Measurements from ENCODE around the gene SWAP70. TPM values are rescaled to one million over a fixed set of nuclear protein-coding genes. Genes with fewer than 3 reads are reported as not detected.

SWAP70 gene
- total RNA-seq, 1 experiment from 2014 or later, result 21.1 TPM

- CTCF ChIA-PET, result no interaction called here
- TF ChIP-seq CTCF (conservative IDR thresholded peaks at IDR 0.05; ENCODE audit: low read depth, low read length), result no peak
- no peak for TF ChIP-seq EZH2 (IDR thresholded peaks at IDR 0.05; ENCODE audit: borderline replicate concordance, low read depth, low read length, poor library complexity, severe bottlenecking)
- peaks cover 6% of the 10 kb centered on the region for H3K36me3 ChIP-seq (ENCODE audit: insufficient read depth, low read length, poor library complexity, severe bottlenecking)
- H3K27me3 ChIP-seq (replicated peaks; ENCODE audit: insufficient read depth, low read depth, low read length, poor library complexity), result no peaks in the 10 kb centered on the region
- no peak overlapping the region for H3K27ac ChIP-seq (ENCODE audit: low read depth, low read length, poor library complexity, severe bottlenecking)
- H3K9me3 ChIP-seq (ENCODE audit: low read depth, low read length, poor library complexity, severe bottlenecking), result no peaks in the 10 kb centered on the region
- H3K4me1 ChIP-seq (ENCODE audit: insufficient read depth, low read length, poor library complexity, severe bottlenecking), result no peaks in the 10 kb centered on the region
- POLR2A ChIA-PET (ENCODE audit: low non-redundant PET), result no interaction called here
- intact Hi-C loops (cut with micrococcal nuclease; ENCODE audit: unreplicated experiment), result no loop called here
- no peak for DNase-seq (ENCODE audit: low spot score)
- no peak overlapping the region for H3K4me3 ChIP-seq (ENCODE audit: low read depth, low read length, poor library complexity, severe bottlenecking)
- BruUV-seq (replicated peaks), result no TSS peak
These were observed 120.9 kb downstream of the SWAP70 start for GRCh38 chr11:9784602-9785315.

DNA sequence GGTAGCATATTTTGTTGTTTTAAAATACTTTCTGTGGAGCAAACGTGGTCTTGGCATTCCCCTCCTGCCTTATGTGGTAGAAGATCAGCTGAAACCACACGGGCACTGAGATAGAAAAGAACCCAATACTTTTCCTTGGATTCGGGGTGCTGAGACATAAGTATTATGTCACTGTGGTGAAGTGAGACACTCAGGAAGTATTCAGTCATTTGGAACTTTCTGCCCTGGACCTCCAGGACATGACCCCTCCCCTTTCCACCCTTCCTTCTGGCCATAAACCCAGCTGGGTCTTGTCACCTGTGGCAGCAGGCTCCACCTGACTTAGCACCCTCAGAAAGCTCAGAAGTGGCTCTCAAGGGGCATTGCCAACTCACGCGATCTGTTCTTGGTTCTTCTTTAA is 123.4 kb downstream of the SWAP70 start:
- H3K4me3 ChIP-seq (ENCODE audit: low read depth, low read length, poor library complexity, severe bottlenecking), result no peak overlapping the region
- CTCF ChIA-PET, result no interaction called here
- BruUV-seq (replicated peaks), result no TSS peak
- no peaks in the 10 kb centered on the region for H3K36me3 ChIP-seq (ENCODE audit: insufficient read depth, low read length, poor library complexity, severe bottlenecking)
- TF ChIP-seq CTCF (conservative IDR thresholded peaks at IDR 0.05; ENCODE audit: low read depth, low read length) (no peak), EZH2 (IDR thresholded peaks at IDR 0.05; ENCODE audit: borderline replicate concordance, low read depth, low read length, poor library complexity, severe bottlenecking) (no peak)
- H3K27ac ChIP-seq (ENCODE audit: low read depth, low read length, poor library complexity, severe bottlenecking), result no peak overlapping the region
- H3K4me1 ChIP-seq (ENCODE audit: insufficient read depth, low read length, poor library complexity, severe bottlenecking), result no peaks in the 10 kb centered on the region
- no peak for DNase-seq (ENCODE audit: low spot score)
- H3K27me3 ChIP-seq (replicated peaks; ENCODE audit: insufficient read depth, low read depth, low read length, poor library complexity), result no peaks in the 10 kb centered on the region
- intact Hi-C loops (cut with micrococcal nuclease; ENCODE audit: unreplicated experiment), result no loop called here
- no peaks in the 10 kb centered on the region for H3K9me3 ChIP-seq (ENCODE audit: low read depth, low read length, poor library complexity, severe bottlenecking)
- POLR2A ChIA-PET (ENCODE audit: low non-redundant PET), result no interaction called here

GRCh38 chr11:9787981-9788521 is 124.2 kb downstream of the SWAP70 start:
- no peaks in the 10 kb centered on the region for H3K4me1 ChIP-seq (ENCODE audit: insufficient read depth, low read length, poor library complexity, severe bottlenecking)
- intact Hi-C loops (cut with micrococcal nuclease; ENCODE audit: unreplicated experiment), result no loop called here
- BruUV-seq (replicated peaks), result no TSS peak
- TF ChIP-seq EZH2 (IDR thresholded peaks at IDR 0.05; ENCODE audit: borderline replicate concordance, low read depth, low read length, poor library complexity, severe bottlenecking) (no peak), CTCF (conservative IDR thresholded peaks at IDR 0.05; ENCODE audit: low read depth, low read length) (no peak)
- CTCF ChIA-PET, result no interaction called here
- H3K4me3 ChIP-seq (ENCODE audit: low read depth, low read length, poor library complexity, severe bottlenecking), result no peak overlapping the region
- no peaks in the 10 kb centered on the region for H3K36me3 ChIP-seq (ENCODE audit: insufficient read depth, low read length, poor library complexity, severe bottlenecking)
- H3K27me3 ChIP-seq (replicated peaks; ENCODE audit: insufficient read depth, low read depth, low read length, poor library complexity), result no peaks in the 10 kb centered on the region
- H3K27ac ChIP-seq (ENCODE audit: low read depth, low read length, poor library complexity, severe bottlenecking), result no peak overlapping the region
- no peak for DNase-seq (ENCODE audit: low spot score)
- POLR2A ChIA-PET (ENCODE audit: low non-redundant PET), result no interaction called here
- no peaks in the 10 kb centered on the region for H3K9me3 ChIP-seq (ENCODE audit: low read depth, low read length, poor library complexity, severe bottlenecking)
